H1 (cell line): ENCODE results near the gene ZNF273. TPM values are rescaled to one million over a fixed set of nuclear protein-coding genes. Genes with fewer than 3 reads are reported as not detected.

Experiments used
- CHD7 ChIP-seq: fragments of 300-600 bp; sonication (generic); IDR thresholded peaks from 2 replicates; pipeline ENCODE4 v1.7.1; 2012; ENCODE audit warnings: low read length, moderate library complexity, mild to moderate bottlenecking, inconsistent platforms; ENCODE audit not compliant: insufficient replicate concordance
- EGR1 ChIP-seq: IDR thresholded peaks from 2 replicates; pipeline ENCODE4 v1.6.1; 2011; ENCODE audit warnings: low read depth, low read length, borderline replicate concordance
- KDM4A ChIP-seq: IDR thresholded peaks from one replicate; pipeline ENCODE4 v1.7.1; 2012; ENCODE audit warnings: low read depth, mild to moderate bottlenecking, moderate library complexity, low read length, inconsistent platforms; ENCODE audit not compliant: severe bottlenecking
- RXRA ChIP-seq: IDR thresholded peaks from 2 replicates; pipeline ENCODE4 v1.6.1; 2011; ENCODE audit warnings: low read depth, mild to moderate bottlenecking, low read length, moderate library complexity; ENCODE audit not compliant: insufficient read depth
- SIN3A ChIP-seq, 2 experiments: IDR thresholded peaks in 1 of 2; conservative IDR thresholded peaks in 1 of 2; 2 replicates each; pipeline ENCODE4 v1.6.1; 2011 to 2012; ENCODE audit warnings: low read length in 2 of 2, improper control_type of control experiment in 1 of 2, low read depth in 1 of 2, mild to moderate bottlenecking in 1 of 2
- SIX5 ChIP-seq: IDR thresholded peaks from 2 replicates; pipeline ENCODE4 v1.6.1; 2011; ENCODE audit warnings: mild to moderate bottlenecking, low read depth, low read length
- polyA plus RNA-seq, 7 experiments: library from polyadenylated mRNA; depleted of rRNA in 3 of 7; stranded (reverse) in 5 of 7; unstranded in 2 of 7; fragments of >200 nt in 5 of 7; fragments of 200-250 nt in 2 of 7; gene quantifications; 1 replicate in 5 of 7; 2 replicates in 1 of 7; 4 replicates in 1 of 7; pipeline versions ENCODE4 v1.2.1 to v1.2.3, GENCODE V29; 2011 to 2013; ENCODE audit warnings: missing spikeins in 2 of 7, mixed read lengths in 2 of 7
- total RNA-seq: library from RNA; stranded (reverse); fragmentation: NEBNext Ultra II Directional; extraction: Animal tissue kit (Norgen Biotek cat#: 25700); gene quantifications from 2 replicates; pipeline ENCODE4 v1.2.1, GENCODE V29; 2021

ZNF273 gene
- total and polyA plus RNA-seq, 2 of the 8 experiments (the other 6 are each of a cell fraction or from before 2014, with no cell fraction given), result 6.2 to 23.2 TPM

DNA sequence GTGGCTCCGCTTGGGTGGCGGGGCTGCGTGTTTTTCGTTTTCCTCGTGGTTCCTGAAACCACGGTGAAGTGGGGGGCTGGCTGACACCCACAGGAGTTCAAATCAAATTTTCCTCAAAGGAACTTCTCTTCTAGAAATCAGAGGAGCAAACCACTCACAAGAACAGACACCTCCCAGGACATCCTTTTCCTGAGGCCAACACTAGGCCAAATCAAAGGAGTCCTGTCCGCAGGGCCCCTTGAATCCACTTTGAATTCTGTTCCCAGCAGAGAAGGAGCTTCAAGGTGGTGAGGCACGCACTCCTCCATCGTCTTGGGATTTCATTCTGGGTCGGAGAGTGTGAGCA, 29.9 kb upstream of the ZNF273 start (continued):
- TF ChIP-seq CHD7, result no peak
- no peak for TF ChIP-seq SIX5
- no peak for TF ChIP-seq RXRA
- TF ChIP-seq EGR1, result no peak
- TF ChIP-seq KDM4A, result no peak
- TF ChIP-seq SIN3A (conservative IDR thresholded peaks at IDR 0.05 in 1 of 2, IDR thresholded peaks at IDR 0.05 in 1 of 2; ENCODE audit: low read depth in 1 of 2, low read length in 2 of 2), result no peak
